Transverse colon (tissue), 4 donors: ENCODE measurements around the gene ALDOC. TPM values are rescaled to one million over a fixed set of nuclear protein-coding genes. Genes with fewer than 3 reads are reported as not detected.
A peak's percentile ranks its signal among the peaks of the same experiment; 100 is the strongest.
"Not testable (repeated sequence)": the region's sequence is repeated elsewhere in the genome, so short reads cannot be mapped to it uniquely, and the experiment has no call there.

Source experiments
- DNase-seq: peaks from one replicate; pipeline ENCODE4 v3.0.0-alpha.2; 2019
- H3K27ac ChIP-seq, 4 donors: fragments of 200-600 bp; sonication (generic); 2 replicates each; pipeline ENCODE4 v1.5.1; 2016 to 2018; ENCODE audit warnings: inconsistent platforms in 4 of 4
- H3K27me3 ChIP-seq: fragments of 200-600 bp; sonication (generic); 2 replicates; pipeline ENCODE4 v1.5.1; 2017; ENCODE audit warnings: inconsistent platforms
- H3K36me3 ChIP-seq, 4 donors: fragments of 200-600 bp; sonication (generic); 2 replicates each; pipeline ENCODE4 v1.5.1; 2017 to 2019; ENCODE audit warnings: inconsistent platforms in 4 of 4
- H3K4me1 ChIP-seq, 4 donors: fragments of 200-600 bp; sonication (generic); 2 replicates each; pipeline ENCODE4 v1.5.1; 2017 to 2020; ENCODE audit warnings: inconsistent platforms in 4 of 4
- H3K4me3 ChIP-seq, 4 donors: fragments of 200-600 bp; sonication (generic); 1 replicate in 1 of 4; 2 replicates in 3 of 4; pipeline versions ENCODE4 v1.5.1 to v1.6.1; 2017 to 2019; ENCODE audit warnings: inconsistent platforms in 4 of 4
- H3K9me3 ChIP-seq, 2 donors: fragments of 200-600 bp; sonication (generic); 2 replicates each; pipeline ENCODE4 v1.5.1; 2017 to 2019; ENCODE audit warnings: inconsistent platforms in 2 of 2
- EP300 ChIP-seq: sonication (generic); formaldehyde crosslinking; IDR thresholded peaks from one replicate; pipeline ENCODE4 v1.6.1; 2017; ENCODE audit warnings: antibody characterized with exemption, low read depth
- POLR2A ChIP-seq: fragments of 450-650 bp; IDR thresholded peaks from one replicate; pipeline ENCODE4 v1.6.1; 2016; ENCODE audit warnings: antibody characterized with exemption, mild to moderate bottlenecking, moderate library complexity
- POLR2AphosphoS5 ChIP-seq, 3 donors: sonication (generic); formaldehyde crosslinking; IDR thresholded peaks; one replicate each; pipeline ENCODE4 v1.6.1; 2016; ENCODE audit warnings: antibody characterized with exemption in 3 of 3
- WGBS, 2 donors: methylation state at CpG; one replicate each; pipeline ENCODE4 v1.1.5; 2018; ENCODE audit warnings: low coverage in 1 of 2; 5-methylcytosine and 5-hydroxymethylcytosine counted together
- in situ Hi-C, 4 donors: fragments of 200-750 bp; cut with MboI; loops; one replicate each; pipeline versions ENCODE4 v1.15.0 to v1.15.1; 2017; ENCODE audit warnings: low sequenced_read_pairs in 3 of 4, low pct_ligation_motif_present in 1 of 4, low pct_unique_long_range_greater_than_20kb in 1 of 4
- intact Hi-C: fragments of 100-400 bp; cut with DNase I; formaldehyde crosslinking; loops from one replicate; pipeline ENCODE4 v1.15.1; 2023; ENCODE audit warnings: low total_unique reads
- total RNA-seq, 4 donors: library from RNA; depleted of rRNA; stranded (reverse); fragments of >200 nt; gene quantifications; one replicate each; pipeline ENCODE4 v1.1.0, GENCODE V29; 2016
- TF ChIP-seq, protein P1 (sequence below), 5 experiments: fragments of 200-600 bp in 3 of 5; fragments of 450-650 bp in 2 of 5; sonication (generic) in 3 of 5; IDR thresholded peaks; 1 replicate in 2 of 5; 2 replicates in 3 of 5; pipeline ENCODE4 v1.5.1; 2016 to 2017; ENCODE audit warnings: antibody characterized with exemption in 5 of 5, inconsistent platforms in 3 of 5, mild to moderate bottlenecking in 2 of 5, moderate library complexity in 1 of 5

Gene ALDOC
- total RNA-seq, 4 donors from 2014 or later = 3.0 to 46.1 (median 18.7) TPM

DNA sequence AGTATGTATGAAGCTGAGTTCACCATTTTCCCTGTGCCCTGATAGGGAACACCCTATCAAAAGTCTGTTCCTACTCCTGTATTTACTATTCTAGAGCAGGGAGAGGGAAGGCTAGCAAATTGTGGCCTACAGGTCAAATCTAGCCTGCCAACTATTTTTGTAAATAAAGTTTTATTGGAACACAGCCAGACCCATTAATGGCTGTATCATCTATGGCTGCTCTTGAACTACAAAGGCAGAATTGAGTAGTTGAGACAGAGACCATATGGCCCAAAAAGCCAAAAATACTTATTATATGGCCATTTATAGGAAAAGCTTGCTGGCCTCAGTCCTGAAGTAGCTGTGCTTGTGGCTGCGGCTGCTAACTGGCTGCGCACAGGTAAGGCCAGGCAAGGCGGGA lies 4.3 kb upstream of the ALDOC start:
- DNase-seq = no peak
- WGBS, 2 donors = 100% methylated on average over 3 of the region's 3 CpGs; no CpG with 5 or more reads in 1 of the 2 donors
- H3K36me3 ChIP-seq = peaks cover 0 to 1% (median 0%) of the 10 kb centered on the region in 4 donors
- TF ChIP-seq, protein P1, sequence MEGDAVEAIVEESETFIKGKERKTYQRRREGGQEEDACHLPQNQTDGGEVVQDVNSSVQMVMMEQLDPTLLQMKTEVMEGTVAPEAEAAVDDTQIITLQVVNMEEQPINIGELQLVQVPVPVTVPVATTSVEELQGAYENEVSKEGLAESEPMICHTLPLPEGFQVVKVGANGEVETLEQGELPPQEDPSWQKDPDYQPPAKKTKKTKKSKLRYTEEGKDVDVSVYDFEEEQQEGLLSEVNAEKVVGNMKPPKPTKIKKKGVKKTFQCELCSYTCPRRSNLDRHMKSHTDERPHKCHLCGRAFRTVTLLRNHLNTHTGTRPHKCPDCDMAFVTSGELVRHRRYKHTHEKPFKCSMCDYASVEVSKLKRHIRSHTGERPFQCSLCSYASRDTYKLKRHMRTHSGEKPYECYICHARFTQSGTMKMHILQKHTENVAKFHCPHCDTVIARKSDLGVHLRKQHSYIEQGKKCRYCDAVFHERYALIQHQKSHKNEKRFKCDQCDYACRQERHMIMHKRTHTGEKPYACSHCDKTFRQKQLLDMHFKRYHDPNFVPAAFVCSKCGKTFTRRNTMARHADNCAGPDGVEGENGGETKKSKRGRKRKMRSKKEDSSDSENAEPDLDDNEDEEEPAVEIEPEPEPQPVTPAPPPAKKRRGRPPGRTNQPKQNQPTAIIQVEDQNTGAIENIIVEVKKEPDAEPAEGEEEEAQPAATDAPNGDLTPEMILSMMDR (IDR thresholded peaks at IDR 0.05) = no peak
- TF ChIP-seq POLR2A (no peak), EP300 (no peak), POLR2AphosphoS5 (IDR thresholded peaks at IDR 0.05) (no peak)
- intact Hi-C loops = no loop called here
- no peaks in the 10 kb centered on the region for H3K9me3 ChIP-seq
- no peak overlapping the region for H3K4me3 ChIP-seq
- no peaks in the 10 kb centered on the region for H3K27me3 ChIP-seq
- no peak overlapping the region for H3K27ac ChIP-seq
- peaks cover 0 to 11% (median 7%) of the 10 kb centered on the region in 4 donors for H3K4me1 ChIP-seq
- in situ Hi-C loops = no loop called here

DNA sequence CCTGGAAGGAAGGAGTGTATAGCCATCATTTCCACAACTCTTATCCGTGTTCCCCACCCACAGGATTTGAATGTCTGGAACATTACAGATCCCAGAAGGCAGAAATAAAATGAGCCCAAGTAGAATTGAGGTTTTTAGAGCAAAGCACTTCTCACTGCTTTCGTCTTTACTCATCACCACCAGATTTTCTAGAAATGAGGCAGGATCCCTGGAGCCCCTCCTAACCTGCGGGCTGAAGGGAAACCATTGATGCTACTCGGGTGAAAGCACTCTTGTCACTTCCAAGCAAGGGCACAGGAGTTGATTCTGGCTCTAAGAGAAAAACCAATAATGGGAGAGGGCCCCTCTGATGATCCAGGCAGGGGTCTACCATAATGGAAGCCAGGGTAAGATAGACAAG lies 2.8 kb upstream of the ALDOC start:
- in situ Hi-C loops (no loop called here), intact Hi-C loops (no loop called here)
- no peak for TF ChIP-seq EP300
- TF ChIP-seq, protein P1 (IDR thresholded peaks at IDR 0.05) = no peak
- no peak for TF ChIP-seq POLR2AphosphoS5 (IDR thresholded peaks at IDR 0.05)
- Histone ChIP-seq H3K36me3 (no peaks in the 10 kb centered on the region), H3K4me3 (no peak overlapping the region), H3K27me3 (no peaks in the 10 kb centered on the region), H3K4me1 (peaks cover 0 to 13% (median 7%) of the 10 kb centered on the region in 4 donors), H3K27ac (no peak overlapping the region), H3K9me3 (no peaks in the 10 kb centered on the region)
- 68 to 100% methylated on average over 1 to 4 of the region's 4 CpGs for whole genome bisulfite sequencing, 2 donors
- no peak for DNase-seq

DNA sequence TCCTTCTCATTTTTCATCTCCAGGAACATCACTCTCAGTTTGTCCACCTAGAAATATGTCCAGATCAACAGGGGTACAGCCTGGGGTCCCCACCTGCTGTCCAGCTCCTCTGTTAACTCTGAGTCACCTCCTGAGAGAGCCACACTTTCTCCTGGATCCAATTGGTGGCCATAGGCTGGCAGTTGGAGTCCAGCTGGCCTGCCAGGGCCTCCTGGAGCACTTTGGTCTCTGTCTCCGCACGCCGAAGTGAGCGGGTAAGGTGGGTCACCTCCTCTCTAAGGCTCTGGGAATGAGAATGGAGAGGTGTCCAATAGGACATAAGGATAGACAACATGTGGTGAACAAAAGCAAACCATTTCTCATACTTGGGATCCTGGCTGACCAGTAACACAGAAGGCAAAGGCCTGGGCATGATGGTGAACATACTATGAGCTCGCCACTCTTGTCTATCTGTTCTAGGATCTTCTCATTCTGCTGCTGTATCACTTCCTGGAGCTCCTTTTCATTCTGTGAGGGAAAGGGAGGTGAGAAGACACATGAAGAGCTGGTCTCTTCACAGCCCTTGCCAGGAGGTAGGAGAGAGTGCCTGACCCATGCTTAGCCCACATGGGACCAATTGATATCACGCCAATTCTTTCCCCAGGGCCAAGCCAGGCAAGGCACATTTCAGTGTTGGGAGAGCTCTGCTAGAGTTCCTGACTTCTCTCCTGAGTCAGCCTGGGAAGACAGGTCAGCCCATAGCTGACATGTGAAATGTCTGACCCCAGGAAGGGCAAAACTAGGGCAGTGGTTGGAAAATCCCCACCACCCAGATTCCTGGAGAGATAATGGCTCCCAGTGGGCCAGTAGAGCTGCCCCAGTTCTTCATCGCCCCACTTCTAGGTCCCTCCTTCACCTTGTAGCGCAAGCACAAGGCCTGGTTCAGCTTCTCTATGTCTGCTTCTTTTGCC lies 1.8 kb upstream of the ALDOC start:
- Histone ChIP-seq H3K27me3 (no peaks in the 10 kb centered on the region), H3K9me3 (no peaks in the 10 kb centered on the region), H3K36me3 (no peaks in the 10 kb centered on the region), H3K27ac (no peak overlapping the region), H3K4me3 (no peak overlapping the region), H3K4me1 (peaks cover 0 to 13% (median 7%) of the 10 kb centered on the region in 4 donors)
- 90 to 96% methylated on average over 2 to 8 of the region's 8 CpGs for WGBS, 2 donors
- no peak for DNase-seq
- TF ChIP-seq, protein P1 (IDR thresholded peaks at IDR 0.05) = no peak
- no peak for TF ChIP-seq POLR2A
- in situ Hi-C loops = no loop called here
- intact Hi-C loops = no loop called here

DNA sequence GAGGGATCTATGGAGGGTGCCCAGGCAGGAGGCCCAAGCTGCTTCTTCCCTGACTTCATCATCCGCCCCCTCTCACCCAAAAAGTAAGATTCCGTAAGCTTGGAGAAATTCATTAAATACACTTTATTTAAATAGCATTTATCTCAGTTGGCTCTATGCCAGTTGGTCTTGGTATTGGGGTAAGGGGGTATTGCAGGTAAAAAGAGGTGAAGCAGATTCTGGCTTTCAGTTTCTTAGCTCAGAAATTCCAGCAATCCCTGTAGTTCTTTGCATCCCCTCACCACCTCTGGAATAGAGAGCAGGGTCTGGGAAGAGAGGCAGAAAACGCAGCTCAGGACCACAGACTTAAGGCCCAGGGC lies 750 bp upstream of the ALDOC start:
- in situ Hi-C loops = no loop called here
- Histone ChIP-seq H3K4me3 (no peak overlapping the region), H3K36me3 (no peaks in the 10 kb centered on the region), H3K27ac (peak overlapping the region in 3 of 4 donors; percentile 33 to 47 (median 42)), H3K4me1 (peaks cover under 1 to 18% (median 8%) of the 10 kb centered on the region in 4 donors), H3K27me3 (no peaks in the 10 kb centered on the region), H3K9me3 (no peaks in the 10 kb centered on the region)
- no peak for TF ChIP-seq EP300
- TF ChIP-seq, protein P1 (IDR thresholded peaks at IDR 0.05) = no peak
- TF ChIP-seq POLR2AphosphoS5 (IDR thresholded peaks at IDR 0.05) = no peak
- TF ChIP-seq POLR2A = no peak
- no peak for DNase-seq
- intact Hi-C loops = no loop called here
- WGBS, 2 donors = 93 to 96% methylated on average over 2 to 3 of the region's 3 CpGs

DNA sequence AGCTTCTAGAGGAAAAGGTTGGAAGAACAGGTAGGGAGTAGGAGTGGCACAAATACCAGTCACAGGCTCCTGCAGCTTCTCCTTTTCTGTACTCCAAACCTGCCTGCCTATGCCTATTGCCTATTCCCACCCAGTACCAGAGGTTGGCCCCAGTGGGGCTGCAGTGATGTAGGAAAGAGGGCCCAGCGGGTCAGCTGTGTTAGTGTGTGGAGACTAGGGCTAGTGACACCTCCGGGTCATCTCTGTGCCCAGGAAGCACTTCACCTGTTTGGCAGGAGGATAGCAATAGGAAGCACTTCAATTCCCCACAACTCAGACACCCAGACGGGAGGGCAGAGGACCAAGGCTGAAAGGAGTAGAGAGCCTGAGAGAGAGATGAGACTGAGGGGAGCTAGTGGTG lies 679 bp downstream of the ALDOC start:
- H3K4me3 ChIP-seq, H3K27me3 ChIP-seq, H3K36me3 ChIP-seq, DNase-seq, intact Hi-C loops, H3K9me3 ChIP-seq, H3K27ac ChIP-seq, in situ Hi-C loops: not testable (repeated sequence)
- peaks cover 7 to 26% (median 15%) of the 10 kb centered on the region in 4 donors for H3K4me1 ChIP-seq
- 78% methylated on average over 3 of the region's 3 CpGs; no CpG with 5 or more reads in 1 of the 2 donors for WGBS, 2 donors
